Medulla oblongata (tissue), 1 donor: Measurements from ENCODE around the gene TRMT112.
"Not testable (repeated sequence)": the region's sequence is repeated elsewhere in the genome, so short reads cannot be mapped to it uniquely, and the experiment has no call there.

Experiments
- DNase-seq: peaks from one replicate; pipeline ENCODE4 v3.0.0-alpha.2; 2015; ENCODE audit errors: extremely low spot score

The TRMT112 gene

DNA sequence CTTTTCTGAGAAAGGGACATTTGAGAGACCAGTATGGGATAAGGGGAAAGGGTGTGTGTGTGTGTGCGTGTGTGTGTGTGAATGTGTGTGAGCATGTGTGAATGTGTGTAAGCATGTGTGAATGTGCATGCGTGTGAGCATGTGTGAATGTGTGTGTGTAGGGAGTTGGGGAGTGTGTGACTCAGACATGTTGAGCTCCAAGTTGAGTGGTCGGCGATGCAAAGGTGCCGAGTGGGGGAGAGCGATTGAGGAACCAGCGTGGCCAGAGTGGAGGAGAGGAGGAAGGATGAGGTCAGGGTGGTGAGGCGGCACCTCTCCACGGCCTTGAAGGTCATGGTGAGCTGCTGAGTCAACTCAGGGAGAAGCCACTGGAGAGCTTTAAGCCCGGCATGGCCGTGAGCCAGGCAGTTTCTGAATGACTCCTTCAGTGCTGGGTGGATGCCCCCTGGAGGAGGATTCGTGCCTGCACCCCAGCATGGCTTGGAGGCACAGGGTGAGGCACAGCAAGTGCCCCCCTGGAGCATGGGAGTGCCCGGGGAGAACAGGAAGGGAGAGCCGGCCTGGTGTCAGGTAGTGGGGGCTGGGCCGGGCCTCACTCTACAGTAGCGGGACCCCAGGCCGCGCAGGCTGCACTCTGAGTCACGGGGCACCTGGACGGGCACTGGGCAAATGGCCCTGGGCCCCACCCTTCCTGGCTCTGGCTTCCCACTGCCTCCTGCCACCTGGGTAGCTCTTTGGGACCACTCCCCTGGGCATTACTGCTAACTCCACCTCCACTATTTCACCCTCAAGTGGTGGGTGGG is 14.4 kb upstream of the TRMT112 start:
- DNase-seq: peak; percentile 56

DNA sequence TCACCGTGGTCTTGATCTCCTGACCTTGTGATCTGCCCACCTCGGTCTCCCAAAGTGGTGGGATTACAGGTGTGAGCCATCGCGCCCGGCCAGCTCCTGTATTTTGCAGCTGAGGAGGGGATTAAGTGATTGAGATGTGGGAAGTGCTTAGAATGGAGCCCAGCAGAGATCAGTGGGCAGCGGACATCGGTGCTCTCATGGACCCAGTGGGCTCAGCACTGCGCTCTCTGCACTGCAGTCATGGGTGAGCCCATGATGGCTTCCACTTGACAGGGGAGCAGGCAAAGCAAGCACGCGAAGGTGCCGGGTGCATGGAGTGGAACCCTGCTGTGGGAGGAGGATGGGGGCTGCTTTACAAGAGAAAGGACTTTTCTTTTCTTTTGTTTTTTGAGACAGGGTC is 13.5 kb upstream of the TRMT112 start:
- DNase-seq: no peak

DNA sequence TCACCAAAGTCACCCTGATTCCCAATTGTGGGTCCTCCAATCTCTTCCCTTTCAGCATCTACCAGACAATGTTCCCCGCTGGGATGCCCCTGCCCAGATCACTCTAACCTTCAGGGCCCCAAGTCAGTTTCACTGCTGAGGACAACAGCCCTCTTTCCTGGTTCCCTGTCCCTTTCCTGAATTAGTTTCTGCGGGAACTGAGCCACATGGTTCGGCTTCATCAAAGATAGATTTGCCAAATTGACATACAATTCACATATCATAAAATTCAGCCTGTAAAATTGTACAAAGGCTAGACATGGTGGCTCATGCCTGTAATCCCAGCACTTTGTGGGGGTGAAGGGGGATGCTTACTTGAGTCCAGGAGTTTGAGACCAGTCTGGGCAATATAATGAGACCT is 10.6 kb upstream of the TRMT112 start:
- DNase-seq: no peak

DNA sequence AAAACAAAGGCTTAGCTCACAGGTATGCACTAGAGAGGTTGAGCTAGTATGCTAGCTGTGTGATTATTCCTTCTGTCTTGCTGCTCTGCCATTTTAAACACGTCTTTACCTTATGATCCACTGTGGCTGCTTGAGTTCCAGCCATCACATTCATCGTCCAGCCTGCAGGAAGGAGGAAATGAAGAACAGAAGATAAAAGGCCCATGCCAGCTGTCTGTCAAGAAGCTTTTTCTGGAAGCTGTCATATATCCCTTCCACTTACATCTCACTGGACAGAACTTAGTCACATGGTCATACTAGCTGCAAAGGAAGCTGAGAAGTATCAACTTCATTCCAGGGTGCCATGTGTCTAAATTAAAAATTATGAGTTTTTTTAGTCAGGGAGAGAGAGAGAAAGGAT is 10.0 kb upstream of the TRMT112 start:
- DNase-seq: no peak

DNA sequence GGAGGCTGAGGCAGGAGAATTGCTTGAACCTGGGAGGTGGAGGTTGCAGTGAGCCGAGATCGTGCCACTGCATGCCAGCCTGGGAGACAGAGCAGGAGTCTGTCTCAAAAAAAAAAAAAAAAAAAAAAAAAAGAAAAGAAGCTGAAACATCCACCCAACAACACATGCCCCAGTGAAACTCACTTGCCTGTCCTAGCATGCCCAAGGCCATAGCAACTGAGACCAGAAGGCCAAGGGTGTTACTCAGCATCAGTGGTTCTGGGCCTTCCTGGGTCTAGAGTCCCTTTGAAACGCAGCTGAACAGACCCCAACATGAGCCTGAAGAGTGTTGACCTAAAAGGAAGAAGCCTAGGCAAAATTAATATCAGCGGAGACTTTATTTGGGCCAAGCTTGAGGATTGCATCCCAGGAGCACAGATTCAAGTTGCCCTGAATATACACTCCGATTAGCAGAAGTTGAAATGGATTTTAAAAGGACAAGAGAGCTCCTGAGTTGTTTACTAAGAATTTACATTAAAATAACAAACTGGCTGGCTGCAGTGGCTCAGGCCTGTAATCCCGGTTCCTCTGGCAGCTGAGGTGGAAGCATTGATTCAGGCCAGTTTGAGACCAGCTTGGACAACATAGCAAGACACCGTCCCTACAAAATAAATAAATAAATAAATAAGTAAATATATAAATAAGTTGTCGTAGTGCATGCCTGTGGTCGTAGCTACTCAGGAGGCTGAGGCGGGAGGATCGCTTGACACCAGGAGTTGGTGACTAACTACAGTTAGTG is 7.5 kb upstream of the TRMT112 start:
- no peak for DNase-seq

DNA sequence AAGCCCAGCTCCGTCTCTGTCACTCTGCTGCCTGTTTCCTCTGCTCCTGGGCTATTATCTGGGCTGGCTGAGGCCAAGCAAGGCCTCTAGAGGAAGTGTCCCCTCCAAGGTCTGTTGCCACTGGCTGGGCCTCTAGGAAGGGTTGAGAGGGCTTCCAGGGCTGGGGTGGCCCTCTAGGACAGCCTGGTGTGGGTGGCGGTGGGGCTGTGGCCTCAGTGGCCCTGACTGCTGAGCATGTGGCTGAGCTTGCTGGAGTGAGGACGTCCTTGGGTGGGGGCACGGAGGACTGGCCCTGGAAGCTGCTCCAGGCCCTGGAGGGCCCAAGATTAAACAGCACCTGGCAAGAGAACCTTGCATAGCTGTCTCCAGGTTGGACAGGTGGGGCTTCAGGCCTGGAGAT is 6.6 kb upstream of the TRMT112 start:
- DNase-seq: not testable (repeated sequence)

DNA sequence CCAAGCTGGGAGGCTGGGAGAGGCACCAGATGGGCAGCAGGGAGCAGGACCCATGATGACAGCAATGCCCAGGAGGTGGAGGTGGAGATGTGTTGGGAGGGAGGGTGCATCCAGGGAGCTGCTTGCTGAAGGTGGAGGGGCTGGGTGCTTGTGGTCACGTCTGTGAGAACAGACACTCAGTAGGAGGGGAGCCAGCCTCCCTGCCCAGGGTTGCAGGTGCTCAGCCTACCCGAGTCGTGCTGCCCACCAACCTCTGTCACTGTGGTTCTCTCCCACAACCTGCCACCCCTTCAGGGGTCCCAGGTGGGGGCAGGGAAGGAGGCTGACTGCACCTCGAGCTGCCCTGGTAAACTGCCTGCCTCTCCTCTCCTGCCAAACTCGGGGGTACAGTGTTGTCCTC is 6.0 kb upstream of the TRMT112 start:
- DNase-seq: no peak

DNA sequence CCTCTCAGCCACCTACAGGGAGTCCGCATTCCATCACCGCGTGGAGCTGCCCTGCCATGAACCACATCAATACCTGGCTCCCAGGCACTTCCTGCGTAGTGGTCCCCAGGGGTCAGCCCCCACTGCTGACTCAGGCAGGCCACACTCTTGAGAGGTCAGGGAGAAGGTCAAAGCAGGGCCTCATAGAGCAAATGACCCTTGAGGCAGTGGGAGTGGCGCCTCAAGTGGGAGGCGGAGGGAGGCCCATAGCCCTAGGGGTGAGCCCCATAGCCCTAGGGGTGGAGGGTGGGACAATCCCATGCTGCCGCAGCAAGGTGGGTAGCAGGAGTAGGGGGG is 5.5 kb upstream of the TRMT112 start:
- no peak for DNase-seq

DNA sequence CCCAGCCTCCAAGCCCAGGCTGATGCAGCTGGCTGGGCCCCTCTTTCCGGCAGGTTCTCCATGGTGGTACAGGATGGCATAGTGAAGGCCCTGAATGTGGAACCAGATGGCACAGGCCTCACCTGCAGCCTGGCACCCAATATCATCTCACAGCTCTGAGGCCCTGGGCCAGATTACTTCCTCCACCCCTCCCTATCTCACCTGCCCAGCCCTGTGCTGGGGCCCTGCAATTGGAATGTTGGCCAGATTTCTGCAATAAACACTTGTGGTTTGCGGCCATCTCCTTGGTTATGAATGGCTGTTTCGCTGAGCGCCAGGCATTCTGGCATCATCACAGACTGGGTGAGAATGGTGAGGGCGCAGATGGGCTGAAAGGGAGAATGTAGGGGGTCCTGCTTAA is 4.2 kb upstream of the TRMT112 start:
- no peak for DNase-seq

DNA sequence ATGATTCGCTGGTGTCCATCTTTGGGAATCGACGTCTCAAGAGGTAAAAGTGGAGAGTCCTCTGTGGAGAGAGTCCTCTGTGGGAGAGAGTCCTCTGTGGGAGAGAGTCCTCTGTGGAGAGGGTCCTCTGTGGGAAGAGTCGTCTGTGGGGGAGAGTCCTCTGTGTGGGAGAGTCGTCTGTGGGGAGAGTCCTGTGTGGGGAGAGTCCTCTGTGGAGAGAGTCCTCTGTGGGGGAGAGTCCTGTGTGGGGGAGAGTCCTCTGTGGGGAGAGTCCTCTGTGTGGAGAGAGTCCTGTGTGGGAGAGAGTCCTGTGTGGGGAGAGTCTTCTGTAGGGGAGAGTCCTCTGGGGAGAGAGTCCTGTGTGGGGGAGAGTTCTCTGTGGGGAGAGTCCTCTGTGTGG is 3.7 kb upstream of the TRMT112 start:
- no peak for DNase-seq

DNA sequence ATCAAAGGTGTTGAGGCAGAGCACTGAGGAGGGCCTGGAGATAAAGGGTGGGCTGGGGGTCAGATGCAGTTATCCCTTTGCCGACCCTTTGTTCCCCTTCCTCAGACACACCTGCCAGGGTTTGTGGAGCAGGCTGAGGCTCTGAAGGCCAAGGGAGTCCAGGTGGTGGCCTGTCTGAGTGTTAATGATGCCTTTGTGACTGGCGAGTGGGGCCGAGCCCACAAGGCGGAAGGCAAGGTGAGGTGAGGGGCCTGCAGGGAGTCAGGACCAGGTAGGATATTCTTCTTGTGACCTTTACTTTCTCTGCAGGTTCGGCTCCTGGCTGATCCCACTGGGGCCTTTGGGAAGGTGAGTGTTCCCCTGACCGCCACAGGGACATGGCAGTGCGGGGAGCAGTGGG is 3.2 kb upstream of the TRMT112 start:
- no peak for DNase-seq

DNA sequence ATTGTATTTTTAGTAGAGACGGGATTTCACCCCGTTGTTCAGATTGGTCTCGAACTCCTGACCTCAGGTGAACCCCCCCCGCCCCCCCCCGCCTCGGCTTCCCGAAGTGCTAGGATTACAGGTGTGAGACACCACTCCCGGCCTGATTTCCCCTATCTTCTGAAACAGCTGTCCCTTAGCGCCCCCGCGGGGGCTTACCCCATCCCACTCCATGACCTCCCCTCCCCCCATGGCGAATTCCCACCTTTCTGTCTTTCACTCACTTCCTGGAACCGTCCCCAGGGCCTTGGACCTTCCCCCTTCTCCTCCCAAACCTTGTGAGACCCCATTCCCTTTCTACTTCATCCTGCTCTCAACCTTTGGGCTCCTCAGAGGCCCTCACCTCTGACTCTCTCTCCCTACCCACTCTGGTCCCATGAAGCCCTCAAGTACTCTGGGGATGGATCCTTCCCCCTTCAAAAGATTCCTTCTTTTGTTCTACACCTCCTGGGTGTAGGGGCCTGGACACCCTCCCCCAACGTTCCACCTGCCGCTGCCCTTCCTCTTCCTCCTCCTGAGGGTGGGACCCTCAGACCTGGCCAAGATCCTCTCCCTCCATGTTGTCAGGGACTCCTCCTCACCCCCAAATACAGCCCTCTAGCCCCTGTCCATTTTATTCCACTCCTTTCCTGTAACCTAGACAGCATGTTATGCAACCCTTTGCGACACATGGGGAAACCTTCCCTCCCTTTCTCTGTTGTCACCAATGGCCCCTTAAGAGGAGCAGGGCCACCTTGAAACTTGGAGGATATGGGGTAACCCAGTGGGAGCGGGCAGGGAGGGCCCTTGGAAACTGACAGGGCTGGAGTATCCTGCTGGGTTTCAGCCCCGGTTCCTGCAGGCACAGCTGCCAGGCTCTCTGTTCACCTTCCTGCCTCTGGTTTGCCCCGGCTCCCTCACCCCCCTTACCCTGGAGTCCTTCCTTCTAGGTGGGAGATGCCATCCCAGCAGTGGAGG is 1.7 kb upstream of the TRMT112 start:
- DNase-seq: no peak

DNA sequence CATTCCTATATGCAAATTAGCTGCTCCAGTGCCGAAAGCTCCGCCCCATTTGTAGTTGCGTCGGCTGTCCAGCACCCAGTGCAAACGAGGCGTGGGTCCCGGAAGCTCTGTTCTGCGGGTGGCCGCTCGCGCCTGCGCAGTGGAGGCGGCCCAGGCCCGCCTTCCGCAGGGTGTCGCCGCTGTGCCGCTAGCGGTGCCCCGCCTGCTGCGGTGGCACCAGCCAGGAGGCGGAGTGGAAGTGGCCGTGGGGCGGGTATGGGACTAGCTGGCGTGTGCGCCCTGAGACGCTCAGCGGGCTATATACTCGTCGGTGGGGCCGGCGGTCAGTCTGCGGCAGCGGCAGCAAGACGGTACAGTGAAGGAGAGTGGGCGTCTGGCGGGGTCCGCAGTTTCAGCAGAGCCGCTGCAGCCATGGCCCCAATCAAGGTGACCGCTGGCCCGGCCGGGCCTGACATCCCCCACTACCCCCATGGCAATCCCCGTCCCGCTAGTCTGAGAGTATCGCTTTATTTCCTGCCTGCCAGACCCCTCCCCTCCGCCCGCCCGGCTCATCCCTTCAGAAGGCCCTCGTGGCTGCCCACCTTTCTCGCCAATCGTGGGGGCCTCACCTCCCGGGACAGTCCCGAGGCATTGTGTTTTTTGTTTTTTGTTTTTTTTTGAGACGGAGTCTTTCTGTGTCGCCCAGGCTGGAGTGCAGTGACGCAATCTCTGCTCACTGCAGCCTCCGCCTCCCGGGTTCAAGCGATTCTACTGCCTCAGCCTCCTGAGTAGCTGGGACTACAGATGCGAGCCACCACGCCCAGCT is 804 bp upstream of the TRMT112 start, which contains the start of gene PRDX5:
PRDX5 (plus strand) TSS at position 161 of the 805 bp plus-strand sequence; CDS start at position 256, 95 bp downstream.
- peak; percentile 99 for DNase-seq

DNA sequence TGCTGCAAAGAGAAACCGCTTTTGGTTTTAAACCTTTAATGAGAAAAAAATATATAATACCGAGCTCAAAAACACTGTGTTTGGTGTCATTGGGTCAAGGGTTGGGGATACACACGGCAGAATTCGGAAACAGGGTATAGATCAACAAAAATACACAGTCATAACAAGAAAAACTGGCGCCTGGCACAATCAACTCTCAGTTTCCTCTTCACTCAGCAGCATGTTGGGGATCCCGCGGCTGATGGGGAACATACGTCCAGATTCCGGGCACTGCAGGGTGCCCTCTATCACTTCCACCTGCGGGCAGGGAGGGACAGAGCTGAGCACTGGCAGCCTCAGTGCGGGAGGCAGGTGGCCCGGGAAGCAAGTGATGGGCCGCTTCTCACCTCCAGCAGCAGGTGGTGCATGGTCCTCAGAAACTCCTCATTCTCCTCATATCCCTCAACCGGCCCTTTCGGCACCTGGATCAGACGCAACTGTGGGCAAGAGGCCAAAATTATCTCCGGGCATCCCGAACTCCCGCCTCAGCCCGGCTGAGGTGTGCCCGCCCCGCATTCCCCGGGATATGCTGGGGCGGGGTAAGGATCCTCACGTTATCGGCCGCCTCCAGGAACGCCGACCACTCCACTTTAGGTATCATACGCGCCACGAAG is 561 bp downstream of the TRMT112 start:
- DNase-seq: no peak

DNA sequence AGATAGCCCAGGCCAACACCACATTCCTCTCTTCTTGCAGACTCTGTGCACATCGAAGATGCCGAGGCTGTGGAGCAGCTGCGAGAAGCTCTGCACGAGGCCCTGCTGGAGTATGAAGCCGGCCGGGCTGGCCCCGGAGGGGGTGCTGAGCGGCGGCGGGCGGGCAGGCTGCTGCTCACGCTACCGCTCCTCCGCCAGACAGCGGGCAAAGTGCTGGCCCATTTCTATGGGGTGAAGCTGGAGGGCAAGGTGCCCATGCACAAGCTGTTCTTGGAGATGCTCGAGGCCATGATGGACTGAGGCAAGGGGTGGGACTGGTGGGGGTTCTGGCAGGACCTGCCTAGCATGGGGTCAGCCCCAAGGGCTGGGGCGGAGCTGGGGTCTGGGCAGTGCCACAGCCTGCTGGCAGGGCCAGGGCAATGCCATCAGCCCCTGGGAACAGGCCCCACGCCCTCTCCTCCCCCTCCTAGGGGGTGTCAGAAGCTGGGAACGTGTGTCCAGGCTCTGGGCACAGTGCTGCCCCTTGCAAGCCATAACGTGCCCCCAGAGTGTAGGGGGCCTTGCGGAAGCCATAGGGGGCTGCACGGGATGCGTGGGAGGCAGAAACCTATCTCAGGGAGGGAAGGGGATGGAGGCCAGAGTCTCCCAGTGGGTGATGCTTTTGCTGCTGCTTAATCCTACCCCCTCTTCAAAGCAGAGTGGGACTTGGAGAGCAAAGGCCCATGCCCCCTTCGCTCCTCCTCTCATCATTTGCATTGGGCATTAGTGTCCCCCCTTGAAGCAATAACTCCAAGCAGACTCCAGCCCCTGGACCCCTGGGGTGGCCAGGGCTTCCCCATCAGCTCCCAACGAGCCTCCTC is 1.5 kb downstream of the TRMT112 start:
- not testable (repeated sequence) for DNase-seq

DNA sequence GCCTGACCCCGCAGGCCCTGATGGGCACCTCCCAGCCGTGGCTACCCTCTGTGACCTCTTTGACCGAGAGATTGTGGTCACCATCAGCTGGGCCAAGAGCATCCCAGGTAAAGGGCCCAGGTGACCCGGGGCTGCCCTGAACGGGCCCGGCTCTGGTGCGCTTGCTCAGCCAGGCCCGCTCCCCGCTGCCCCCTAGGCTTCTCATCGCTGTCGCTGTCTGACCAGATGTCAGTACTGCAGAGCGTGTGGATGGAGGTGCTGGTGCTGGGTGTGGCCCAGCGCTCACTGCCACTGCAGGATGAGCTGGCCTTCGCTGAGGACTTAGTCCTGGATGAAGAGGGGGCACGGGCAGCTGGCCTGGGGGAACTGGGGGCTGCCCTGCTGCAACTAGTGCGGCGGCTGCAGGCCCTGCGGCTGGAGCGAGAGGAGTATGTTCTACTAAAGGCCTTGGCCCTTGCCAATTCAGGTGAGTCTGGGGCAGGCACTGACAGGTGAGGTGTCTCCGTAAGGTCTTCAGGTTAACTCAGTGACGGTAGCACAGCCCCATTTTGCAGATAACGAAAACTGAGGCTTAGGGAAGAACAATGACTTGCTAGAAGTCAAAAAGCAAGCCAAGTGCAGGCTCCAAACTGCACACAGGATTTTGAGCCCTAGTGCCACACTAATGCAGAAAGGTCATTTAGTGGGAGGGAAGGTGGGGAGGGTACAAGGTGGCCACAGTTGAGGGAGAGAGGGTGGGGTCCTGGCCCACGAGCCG is 2.4 kb downstream of the TRMT112 start:
- no peak for DNase-seq

DNA sequence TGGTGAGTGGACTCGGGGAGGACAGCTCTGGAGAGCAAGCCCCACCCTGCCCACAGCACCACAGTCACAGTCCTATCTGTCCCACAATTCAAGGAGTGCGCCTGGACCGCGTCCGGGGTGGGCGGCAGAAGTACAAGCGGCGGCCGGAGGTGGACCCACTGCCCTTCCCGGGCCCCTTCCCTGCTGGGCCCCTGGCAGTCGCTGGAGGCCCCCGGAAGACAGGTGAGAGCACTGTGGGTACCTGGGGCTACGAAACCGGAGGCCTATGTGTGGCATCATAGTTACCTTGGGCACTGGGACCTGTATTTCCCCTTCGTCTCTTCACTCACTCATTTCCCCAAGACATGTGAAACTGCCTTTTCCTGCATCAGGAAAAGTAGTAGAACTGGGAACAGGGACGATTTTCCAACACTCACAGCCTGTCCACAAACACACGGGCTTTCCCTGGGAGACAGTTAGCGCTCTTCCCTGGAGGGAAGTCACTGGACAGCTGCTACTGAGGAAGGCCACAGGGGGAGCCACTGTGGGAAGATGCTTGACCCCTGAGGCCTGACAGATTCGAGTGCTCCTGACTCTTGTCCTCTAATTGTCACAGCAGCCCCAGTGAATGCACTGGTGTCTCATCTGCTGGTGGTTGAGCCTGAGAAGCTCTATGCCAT is 3.1 kb downstream of the TRMT112 start:
- no peak for DNase-seq

DNA sequence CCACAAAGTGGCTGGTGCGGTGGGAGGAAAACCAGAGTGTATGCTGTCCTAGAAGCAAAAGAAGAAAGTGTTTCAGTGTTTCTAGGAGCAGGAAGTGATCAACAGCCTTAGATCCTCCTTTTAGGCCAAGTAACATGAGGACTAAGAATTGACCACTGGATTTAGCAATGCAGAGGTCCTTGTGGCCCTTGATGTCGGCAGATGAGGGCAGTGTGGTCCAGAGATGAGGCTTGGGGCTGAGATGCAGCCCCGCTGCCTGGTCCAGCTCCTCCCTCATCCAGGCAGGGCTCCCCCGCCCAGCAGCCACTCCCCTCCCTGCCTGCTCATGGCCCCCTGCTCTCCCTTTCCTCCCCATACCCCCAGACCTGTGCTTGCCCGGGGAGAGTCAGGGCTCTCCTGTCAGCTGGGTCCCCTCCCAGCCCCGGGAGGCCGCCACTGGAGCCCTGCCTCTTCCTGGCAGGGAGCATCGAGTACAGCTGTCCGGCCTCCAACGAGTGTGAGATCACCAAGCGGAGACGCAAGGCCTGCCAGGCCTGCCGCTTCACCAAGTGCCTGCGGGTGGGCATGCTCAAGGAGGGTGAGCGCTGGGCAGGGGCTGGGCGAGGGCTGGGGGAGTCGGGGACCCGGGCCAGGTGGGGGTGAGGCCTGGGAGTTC is 3.7 kb downstream of the TRMT112 start:
- peak; percentile 38 for DNase-seq
